Stimulated activated memory B cell treated with anti-CD40 and anti-IgM and Interleukin-4, amounts not matched to agents 10 μg/mL and 1 μg/mL and 100 μg/mL, for 72 hours (primary cell): ENCODE measurements around the gene XPNPEP2.

ENCODE experiments used
- ATAC-seq: fragments of 150-1000 bp; cut with Tn5 transposase; 2 replicates; pipeline ENCODE4 v1.10.0; 2021
- H3K27ac Mint-ChIP-seq: one replicate; pipeline ENCODE4 v1.8.0; 2022; ENCODE audit warnings: mild to moderate bottlenecking, mixed read lengths
- H3K27me3 Mint-ChIP-seq: one replicate; pipeline ENCODE4 v1.8.0; 2022; ENCODE audit warnings: mixed read lengths
- H3K36me3 Mint-ChIP-seq: one replicate; pipeline ENCODE4 v1.8.0; 2022; ENCODE audit warnings: mixed read lengths
- H3K4me1 Mint-ChIP-seq: one replicate; pipeline ENCODE4 v1.8.0; 2022; ENCODE audit warnings: mixed read lengths
- H3K4me3 Mint-ChIP-seq: one replicate; pipeline ENCODE4 v1.8.0; 2022; ENCODE audit warnings: mild to moderate bottlenecking, moderate library complexity, mixed read lengths
- H3K9me3 Mint-ChIP-seq: one replicate; pipeline ENCODE4 v1.8.0; 2022; ENCODE audit warnings: mixed read lengths

XPNPEP2 gene

GRCh38 chrX:129777218-129778030 is 38.6 kb downstream of the XPNPEP2 start:
- Mint-ChIP-seq H3K4me3 (peak overlapping the region; percentile 81), H3K27me3 (no peaks in the 10 kb centered on the region), H3K4me1 (peaks cover 56% of the 10 kb centered on the region)

DNA sequence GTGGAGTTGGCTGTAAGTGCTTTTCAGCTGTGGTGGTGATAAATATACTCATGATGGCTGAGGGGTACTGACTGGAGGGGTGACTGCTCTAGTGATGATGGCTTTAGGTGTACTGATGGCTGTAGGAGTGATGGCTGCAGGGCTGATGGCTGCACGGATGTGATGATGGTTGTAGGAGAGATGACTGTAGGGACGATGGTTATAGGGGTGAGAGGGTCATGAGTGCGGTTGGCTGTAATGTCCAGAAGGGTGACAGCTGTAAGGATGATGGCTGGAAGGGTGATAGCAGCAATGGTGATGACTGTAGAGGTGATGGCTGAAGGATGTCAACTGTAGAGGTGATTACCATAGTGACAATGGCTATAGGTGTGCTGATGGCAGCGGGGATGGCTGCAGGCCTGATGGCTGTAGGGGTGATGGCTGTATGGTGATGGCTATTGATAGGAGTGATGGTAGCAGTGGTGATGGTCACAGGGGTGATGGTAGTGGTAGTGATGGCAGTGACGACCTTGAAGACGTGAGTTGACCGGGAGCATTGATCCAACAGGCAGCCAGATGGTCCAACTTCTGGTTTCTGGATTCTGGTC is 40.4 kb downstream of the XPNPEP2 start:
- H3K4me3 Mint-ChIP-seq, result peak overlapping the region; percentile 86
- peak overlapping the region; percentile 90 for H3K27ac Mint-ChIP-seq
- H3K9me3 Mint-ChIP-seq, result peaks cover 3% of the 10 kb centered on the region
- H3K27me3 Mint-ChIP-seq, result no peaks in the 10 kb centered on the region
- H3K36me3 Mint-ChIP-seq, result peaks cover 38% of the 10 kb centered on the region
- no peak for ATAC-seq
- H3K4me1 Mint-ChIP-seq, result peaks cover 59% of the 10 kb centered on the region

More at GRCh38 chrX:129777218-129778030, 38.6 kb downstream of the XPNPEP2 start:
- Mint-ChIP-seq H3K27ac (peak overlapping the region; percentile 94), H3K36me3 (peaks cover 26% of the 10 kb centered on the region), H3K9me3 (peaks cover 3% of the 10 kb centered on the region)
- ATAC-seq, result peak; percentile 48

DNA sequence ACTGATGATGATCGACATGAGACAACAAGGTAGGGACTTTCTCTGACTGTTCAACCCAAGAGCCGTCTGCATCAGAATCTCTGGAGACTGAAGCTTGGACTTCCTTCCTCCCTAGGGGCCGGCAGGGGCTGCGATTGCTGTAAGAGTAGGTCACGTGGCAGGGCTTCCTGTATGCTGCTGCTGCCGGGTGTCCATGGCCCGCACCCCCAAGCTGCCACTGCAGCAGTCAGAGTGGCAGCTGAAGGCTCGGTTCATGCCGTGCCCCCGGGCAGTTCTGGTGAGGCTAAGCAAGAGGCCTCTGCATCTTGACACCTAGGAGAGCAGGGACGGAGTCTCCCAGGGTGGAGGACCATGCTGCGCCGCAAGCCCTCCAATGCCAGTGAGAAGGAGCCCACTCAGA is 41.0 kb downstream of the XPNPEP2 start, which contains the start of gene SASH3:
TSS of gene SASH3 (plus strand) at position 203 of the 400 bp plus-strand sequence. CDS start at position 352, 149 bp downstream.
- H3K9me3 Mint-ChIP-seq, result peaks cover 3% of the 10 kb centered on the region
- H3K4me1 Mint-ChIP-seq, result peaks cover 56% of the 10 kb centered on the region
- ATAC-seq, result peak; percentile 74
- H3K36me3 Mint-ChIP-seq, result peaks cover 38% of the 10 kb centered on the region
- peak within 1 kb of the TSS; percentile 90 for H3K27ac Mint-ChIP-seq
- H3K4me3 Mint-ChIP-seq, result peak within 1 kb of the TSS; percentile 86
- H3K27me3 Mint-ChIP-seq, result no peaks in the 10 kb centered on the region

DNA sequence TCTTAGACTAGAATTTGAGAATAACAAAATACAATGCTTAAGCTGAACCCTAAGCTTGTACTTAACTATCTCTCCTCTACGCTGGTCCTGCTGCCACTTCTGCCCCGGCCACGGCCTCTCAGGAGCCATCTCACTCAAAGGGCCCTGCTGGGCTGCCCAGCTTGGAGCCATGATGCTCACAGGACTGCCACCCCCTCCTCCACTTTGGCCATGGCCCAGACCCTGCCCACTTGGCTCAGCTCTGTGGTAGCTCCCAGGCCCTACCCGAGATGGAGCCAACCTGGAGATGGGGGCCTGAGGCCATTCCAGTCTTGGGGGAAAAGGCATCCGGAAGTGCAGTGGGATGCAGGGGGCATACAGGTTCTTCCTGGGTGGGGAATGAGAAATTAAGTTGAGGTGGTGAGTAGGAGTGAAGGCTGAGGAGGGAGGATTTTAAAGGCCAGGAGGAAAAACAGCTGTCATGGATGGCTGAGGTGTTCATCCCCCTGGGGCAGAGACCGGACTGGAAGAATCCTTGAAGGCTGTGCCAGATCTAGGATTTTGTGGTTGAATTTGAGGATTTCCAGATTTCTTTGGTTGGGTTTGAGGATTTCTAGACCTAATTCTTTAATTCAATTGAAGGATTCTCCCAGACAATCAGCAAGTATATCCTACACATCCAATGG is 41.8 kb downstream of the XPNPEP2 start:
- Mint-ChIP-seq H3K27me3 (no peaks in the 10 kb centered on the region), H3K4me3 (peak overlapping the region; percentile 86), H3K36me3 (peaks cover 41% of the 10 kb centered on the region), H3K27ac (peak overlapping the region; percentile 90), H3K4me1 (peaks cover 53% of the 10 kb centered on the region), H3K9me3 (peaks cover 3% of the 10 kb centered on the region)
- ATAC-seq, result no peak

DNA sequence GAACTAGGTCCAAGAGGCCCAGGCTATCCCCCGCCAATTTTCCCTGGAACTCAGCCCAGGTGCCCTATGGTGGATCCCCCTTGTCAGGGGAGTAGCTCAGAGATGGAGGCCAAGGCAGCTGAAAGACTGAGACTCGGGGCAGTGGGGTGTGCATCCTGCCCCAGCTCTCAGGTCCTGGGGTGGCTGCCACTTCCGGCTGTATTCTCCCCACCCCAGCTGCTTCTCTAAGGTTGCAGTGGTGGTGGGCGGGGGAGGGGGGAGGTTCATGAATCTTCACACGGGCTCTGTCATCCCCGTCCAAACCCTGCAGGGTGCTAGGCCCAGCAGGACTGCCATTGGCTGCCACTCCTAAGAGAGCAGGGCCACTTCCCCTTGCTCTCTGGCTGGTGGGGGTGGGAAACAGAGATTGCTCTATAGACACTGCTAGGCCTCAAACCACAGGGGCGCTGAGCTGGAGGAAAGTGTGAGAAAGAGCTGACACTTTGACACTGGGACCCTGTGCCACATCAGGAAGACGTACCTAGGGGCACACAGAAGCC is 42.4 kb downstream of the XPNPEP2 start:
- ATAC-seq, result peak; percentile 84
- H3K27me3 Mint-ChIP-seq, result no peaks in the 10 kb centered on the region
- H3K27ac Mint-ChIP-seq, result peak overlapping the region; percentile 90
- H3K9me3 Mint-ChIP-seq, result peaks cover 3% of the 10 kb centered on the region
- H3K4me1 Mint-ChIP-seq, result peaks cover 59% of the 10 kb centered on the region
- peaks cover 48% of the 10 kb centered on the region for H3K36me3 Mint-ChIP-seq
- H3K4me3 Mint-ChIP-seq, result peak overlapping the region; percentile 86

- H3K4me3 Mint-ChIP-seq, result peak overlapping the region; percentile 86
- peak overlapping the region; percentile 90 for H3K27ac Mint-ChIP-seq
- H3K36me3 Mint-ChIP-seq, result peaks cover 53% of the 10 kb centered on the region
- H3K27me3 Mint-ChIP-seq, result no peaks in the 10 kb centered on the region
- ATAC-seq, result no peak
- H3K4me1 Mint-ChIP-seq, result peaks cover 61% of the 10 kb centered on the region
- H3K9me3 Mint-ChIP-seq, result peaks cover 3% of the 10 kb centered on the region
These were observed 43.1 kb downstream of the XPNPEP2 start for GRCh38 chrX:129781680-129782495.

DNA sequence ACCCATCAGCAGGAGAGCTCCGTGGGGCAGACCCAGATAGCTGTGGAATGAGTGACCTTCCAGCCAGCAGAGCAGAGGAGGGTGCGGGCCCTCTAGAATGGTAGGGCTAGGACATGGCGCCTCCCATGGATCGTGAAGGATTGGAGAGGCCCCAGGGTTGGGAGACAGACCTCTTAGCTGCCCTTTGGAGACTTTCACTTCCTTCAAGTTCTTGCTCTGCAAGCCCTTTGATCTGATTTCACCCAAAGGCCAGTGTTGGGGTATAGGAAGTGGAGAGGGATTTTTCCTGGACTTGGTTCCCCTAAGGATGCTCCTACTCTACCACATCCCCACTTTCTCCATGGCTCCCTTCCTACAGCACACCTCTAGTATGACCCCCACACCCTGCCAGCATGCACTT is 43.9 kb downstream of the XPNPEP2 start:
- peaks cover 60% of the 10 kb centered on the region for H3K4me1 Mint-ChIP-seq
- H3K9me3 Mint-ChIP-seq, result peaks cover 3% of the 10 kb centered on the region
- H3K27me3 Mint-ChIP-seq, result no peaks in the 10 kb centered on the region
- ATAC-seq, result no peak
- H3K36me3 Mint-ChIP-seq, result peaks cover 60% of the 10 kb centered on the region
- H3K4me3 Mint-ChIP-seq, result peak overlapping the region; percentile 86
- H3K27ac Mint-ChIP-seq, result peak overlapping the region; percentile 90

GRCh38 chrX:129783291-129783713 is 44.5 kb downstream of the XPNPEP2 start:
- peaks cover 62% of the 10 kb centered on the region for H3K36me3 Mint-ChIP-seq

GRCh38 chrX:129784371-129784770 is 45.6 kb downstream of the XPNPEP2 start:
- Mint-ChIP-seq H3K9me3 (no peaks in the 10 kb centered on the region), H3K36me3 (peaks cover 73% of the 10 kb centered on the region), H3K4me3 (peak overlapping the region; percentile 86), H3K27me3 (no peaks in the 10 kb centered on the region), H3K4me1 (peaks cover 56% of the 10 kb centered on the region), H3K27ac (peak overlapping the region; percentile 90)
- ATAC-seq, result no peak

More at GRCh38 chrX:129783291-129783713, 44.5 kb downstream of the XPNPEP2 start:
- Mint-ChIP-seq H3K27ac (peak overlapping the region; percentile 90), H3K9me3 (peaks cover 3% of the 10 kb centered on the region), H3K27me3 (no peaks in the 10 kb centered on the region), H3K4me3 (peak overlapping the region; percentile 86), H3K4me1 (peaks cover 59% of the 10 kb centered on the region)
- ATAC-seq, result no peak

DNA sequence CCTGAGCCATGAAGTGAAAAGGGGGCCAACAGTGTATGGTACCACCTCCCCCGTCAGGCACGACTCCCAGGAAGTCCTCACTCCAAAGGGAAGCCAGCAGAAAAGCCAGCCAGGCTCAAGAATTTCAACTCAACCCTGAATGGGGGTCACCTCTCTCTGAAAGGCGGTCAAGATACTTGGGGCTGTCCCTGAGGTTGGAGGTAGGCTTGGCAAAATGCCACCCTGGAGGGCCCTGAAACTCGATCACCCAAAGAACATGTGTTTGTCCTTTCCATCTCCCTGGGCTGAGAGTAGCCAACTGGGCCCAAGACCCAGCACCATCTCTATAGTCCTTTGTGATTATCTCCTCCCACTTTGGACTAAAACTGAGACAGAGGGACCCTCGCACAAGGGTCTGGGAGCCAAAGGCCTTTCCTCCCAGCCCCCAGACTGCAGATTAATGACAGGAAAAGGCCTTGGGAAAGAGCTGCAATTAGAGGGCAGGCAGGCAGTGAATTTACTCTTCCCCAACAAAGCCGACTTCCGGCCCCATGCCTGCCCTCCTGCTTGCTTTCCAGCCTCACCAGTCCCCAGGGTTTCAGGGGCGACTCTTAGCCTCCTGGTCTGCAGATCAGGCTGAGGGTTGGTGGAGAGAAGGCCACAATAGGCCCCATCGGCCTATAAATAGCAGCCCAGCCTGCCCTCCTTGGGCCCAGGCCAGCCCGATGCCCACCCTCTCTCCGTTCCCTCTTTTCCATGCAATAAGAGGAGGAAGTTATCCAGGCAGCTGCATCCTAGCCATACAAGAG is 46.6 kb downstream of the XPNPEP2 start:
- peaks cover 53% of the 10 kb centered on the region for H3K4me1 Mint-ChIP-seq
- no peaks in the 10 kb centered on the region for H3K27me3 Mint-ChIP-seq
- peak overlapping the region; percentile 86 for H3K27ac Mint-ChIP-seq
- H3K9me3 Mint-ChIP-seq, result no peaks in the 10 kb centered on the region
- peaks cover 69% of the 10 kb centered on the region for H3K36me3 Mint-ChIP-seq
- ATAC-seq, result no peak
- peak overlapping the region; percentile 82 for H3K4me3 Mint-ChIP-seq

DNA sequence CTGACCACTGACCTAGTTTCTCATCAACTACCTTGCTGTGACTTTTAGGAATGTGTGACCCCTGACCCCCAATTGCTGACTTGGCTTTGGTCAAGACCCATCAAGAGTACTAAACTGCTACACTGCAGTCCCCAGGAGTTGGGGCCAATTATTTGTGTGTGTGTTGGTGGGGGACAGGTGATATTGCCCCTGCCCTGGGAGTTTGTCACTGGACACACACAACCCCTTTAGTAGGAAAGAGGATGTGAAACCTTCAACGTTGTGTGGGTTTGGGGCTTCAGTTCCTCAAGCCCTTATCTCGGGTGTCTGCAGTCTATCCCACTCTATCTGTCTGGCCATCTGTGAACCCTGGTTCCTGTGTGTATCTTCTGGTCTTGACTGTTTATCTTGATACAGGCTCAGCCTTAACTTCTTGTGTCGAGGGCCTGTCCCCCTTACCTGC is 47.5 kb downstream of the XPNPEP2 start:
- H3K4me3 Mint-ChIP-seq, result peak overlapping the region; percentile 82
- peak; percentile 91 for ATAC-seq

GRCh38 chrX:129787336-129788055 is 48.7 kb downstream of the XPNPEP2 start:
- peaks cover 49% of the 10 kb centered on the region for H3K36me3 Mint-ChIP-seq
- peaks cover 50% of the 10 kb centered on the region for H3K4me1 Mint-ChIP-seq
- no peak for ATAC-seq
- no peaks in the 10 kb centered on the region for H3K27me3 Mint-ChIP-seq
- H3K4me3 Mint-ChIP-seq, result peak overlapping the region; percentile 59
- no peaks in the 10 kb centered on the region for H3K9me3 Mint-ChIP-seq
- peak overlapping the region; percentile 86 for H3K27ac Mint-ChIP-seq

More for the DNA sequence above, 47.5 kb downstream of the XPNPEP2 start:
- H3K9me3 Mint-ChIP-seq, result no peaks in the 10 kb centered on the region
- peaks cover 53% of the 10 kb centered on the region for H3K4me1 Mint-ChIP-seq
- H3K27me3 Mint-ChIP-seq, result no peaks in the 10 kb centered on the region
- H3K36me3 Mint-ChIP-seq, result peaks cover 60% of the 10 kb centered on the region
- peak overlapping the region; percentile 86 for H3K27ac Mint-ChIP-seq

- H3K4me3 Mint-ChIP-seq, result no peak overlapping the region
- H3K4me1 Mint-ChIP-seq, result peaks cover 40% of the 10 kb centered on the region
- H3K9me3 Mint-ChIP-seq, result no peaks in the 10 kb centered on the region
- no peaks in the 10 kb centered on the region for H3K27me3 Mint-ChIP-seq
- H3K36me3 Mint-ChIP-seq, result peaks cover 40% of the 10 kb centered on the region
- ATAC-seq, result no peak
- peak overlapping the region; percentile 54 for H3K27ac Mint-ChIP-seq
These were observed 49.7 kb downstream of the XPNPEP2 start for GRCh38 chrX:129788527-129788926.
